ACC112 (cell line): Measurements from ENCODE around the gene MEGF6.
"Not testable (repeated sequence)": the region's sequence is repeated elsewhere in the genome, so short reads cannot be mapped to it uniquely, and the experiment has no call there.

Source experiments
- H2AFZ ChIP-seq: fragments of 200-600 bp; sonication (generic); one replicate; pipeline ENCODE4 v1.6.0; 2017; ENCODE audit warnings: antibody characterized with exemption, low read length; ENCODE audit not compliant: unreplicated experiment
- H3K27ac ChIP-seq: fragments of 200-600 bp; sonication (generic); 2 replicates; pipeline ENCODE4 v1.5.1; 2014; ENCODE audit warnings: low read depth, mild to moderate bottlenecking, antibody characterized with exemption, low read length, moderate library complexity
- H3K27me3 ChIP-seq: fragments of 200-600 bp; sonication (generic); 2 replicates; pipeline ENCODE4 v1.6.1; 2014; ENCODE audit warnings: mild to moderate bottlenecking, antibody characterized with exemption, low read length, moderate library complexity, mixed read lengths; ENCODE audit not compliant: insufficient read depth
- H3K36me3 ChIP-seq: fragments of 200-600 bp; sonication (generic); 2 replicates; pipeline ENCODE4 v1.6.1; 2016; ENCODE audit warnings: mild to moderate bottlenecking, antibody characterized with exemption, low read length, moderate library complexity, mixed read lengths; ENCODE audit not compliant: insufficient read depth
- H3K4me1 ChIP-seq: fragments of 200-600 bp; sonication (generic); one replicate; pipeline ENCODE4 v1.6.1; 2016; ENCODE audit warnings: low read length, mixed read lengths; ENCODE audit not compliant: insufficient read depth, unreplicated experiment, control insufficient read depth
- H3K4me3 ChIP-seq: fragments of 200-600 bp; sonication (generic); 2 replicates; pipeline ENCODE4 v1.5.1; 2014; ENCODE audit warnings: mild to moderate bottlenecking, low read depth, low read length
- H3K79me2 ChIP-seq: fragments of 200-600 bp; sonication (generic); one replicate; pipeline ENCODE4 v1.6.0; 2016; ENCODE audit warnings: low read length; ENCODE audit not compliant: control insufficient read depth, unreplicated experiment, insufficient read depth

The MEGF6 gene

DNA sequence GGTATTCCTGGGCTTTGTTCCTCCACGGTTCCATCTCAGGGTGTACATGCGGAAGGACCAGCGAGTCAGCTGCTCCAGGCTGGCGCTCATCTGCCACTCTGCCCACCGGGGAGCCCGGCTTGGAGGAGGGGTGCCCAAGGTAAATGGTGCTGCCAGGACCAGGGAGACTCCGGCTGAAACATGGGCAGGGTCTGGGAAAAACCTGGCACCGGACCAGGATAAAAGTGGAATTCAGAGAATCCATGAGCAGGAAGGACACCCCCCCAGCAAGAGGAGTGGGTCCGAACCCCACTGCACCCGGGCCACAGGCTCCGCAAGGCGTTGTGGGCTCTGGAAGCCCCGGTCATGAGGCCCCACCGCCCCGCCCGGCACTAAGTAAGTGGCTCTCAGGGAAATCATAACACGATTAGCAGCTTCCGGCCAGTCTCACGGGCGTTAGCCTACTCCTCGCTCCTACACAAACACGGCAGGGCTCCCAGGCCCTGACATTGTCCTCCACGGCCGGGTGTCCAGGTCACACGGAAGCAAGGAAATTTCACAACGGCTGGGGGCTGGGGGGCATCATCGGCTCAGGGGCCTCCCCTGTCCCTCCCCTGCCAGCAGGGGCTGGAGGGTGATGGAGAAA is 21.1 kb downstream of the MEGF6 start:
- no peaks in the 10 kb centered on the region for H3K27me3 ChIP-seq
- no peaks in the 10 kb centered on the region for H3K36me3 ChIP-seq
- H3K27ac ChIP-seq: no peak overlapping the region
- H3K79me2 ChIP-seq: no peaks in the 10 kb centered on the region
- H3K4me1 ChIP-seq: no peaks in the 10 kb centered on the region
- no peak overlapping the region for H3K4me3 ChIP-seq
- H2AFZ ChIP-seq: no peak overlapping the region

DNA sequence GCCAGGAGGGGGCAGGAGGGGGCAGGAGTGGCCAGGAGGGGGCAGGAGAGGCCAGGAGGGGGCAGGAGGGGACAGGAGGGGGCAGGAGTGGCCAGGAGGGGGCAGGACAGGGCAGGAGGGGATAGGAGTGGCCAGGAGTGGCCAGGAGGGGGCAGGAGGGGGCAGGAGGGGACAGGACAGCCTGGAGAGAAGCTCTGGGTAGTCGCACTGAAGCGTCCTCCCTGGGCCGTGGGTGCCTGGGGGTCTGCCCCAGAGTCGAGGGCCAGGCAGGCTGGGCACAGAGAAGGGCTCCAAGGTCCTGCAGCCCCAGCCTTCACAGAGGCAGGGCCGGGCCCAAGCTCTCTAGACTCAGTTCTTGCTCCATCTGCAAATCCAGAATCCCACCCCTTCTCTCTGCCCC is 22.9 kb downstream of the MEGF6 start:
- no peaks in the 10 kb centered on the region for H3K4me1 ChIP-seq
- H2AFZ ChIP-seq: no peak overlapping the region
- H3K27ac ChIP-seq: no peak overlapping the region
- no peaks in the 10 kb centered on the region for H3K27me3 ChIP-seq
- H3K79me2 ChIP-seq: no peaks in the 10 kb centered on the region
- H3K36me3 ChIP-seq: no peaks in the 10 kb centered on the region
- no peak overlapping the region for H3K4me3 ChIP-seq

DNA sequence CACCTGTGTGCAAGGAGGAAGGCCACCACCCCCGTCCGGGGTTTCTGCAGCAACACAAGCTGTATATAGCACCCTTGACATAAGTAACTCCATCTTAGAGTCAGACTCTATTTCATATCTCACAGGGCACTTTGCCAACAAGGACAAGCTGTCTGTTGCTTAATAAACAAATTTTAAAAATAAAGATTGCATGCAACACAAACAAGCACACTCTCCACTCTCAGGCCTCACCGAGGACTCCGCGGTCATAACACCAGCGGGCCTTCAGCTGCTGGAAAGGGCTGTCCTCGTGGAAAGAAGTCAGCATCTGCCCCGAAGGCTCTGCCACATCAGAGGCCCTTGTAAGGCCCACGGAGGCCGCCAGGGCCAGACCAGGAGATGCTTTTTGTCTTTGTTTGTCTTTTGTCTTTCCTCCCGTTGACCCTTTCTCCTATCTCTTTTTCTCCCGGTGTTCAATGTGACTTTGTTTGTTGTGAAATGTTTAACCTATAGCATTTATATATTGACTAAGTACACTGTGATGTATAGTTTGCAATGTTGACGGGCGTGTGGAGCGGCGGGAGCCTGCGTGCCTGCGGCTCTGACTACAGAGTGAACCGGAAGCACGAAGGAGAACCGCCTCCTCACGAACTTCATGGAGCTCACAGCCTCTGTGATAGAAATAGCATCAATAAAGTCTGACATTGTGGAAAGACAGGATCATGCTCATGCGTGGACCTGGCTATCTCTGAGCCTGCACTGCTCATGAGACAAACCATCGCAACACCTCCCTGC is 24.1 kb downstream of the MEGF6 start:
- no peak overlapping the region for H3K27ac ChIP-seq
- H3K27me3 ChIP-seq: no peaks in the 10 kb centered on the region
- no peak overlapping the region for H3K4me3 ChIP-seq

DNA sequence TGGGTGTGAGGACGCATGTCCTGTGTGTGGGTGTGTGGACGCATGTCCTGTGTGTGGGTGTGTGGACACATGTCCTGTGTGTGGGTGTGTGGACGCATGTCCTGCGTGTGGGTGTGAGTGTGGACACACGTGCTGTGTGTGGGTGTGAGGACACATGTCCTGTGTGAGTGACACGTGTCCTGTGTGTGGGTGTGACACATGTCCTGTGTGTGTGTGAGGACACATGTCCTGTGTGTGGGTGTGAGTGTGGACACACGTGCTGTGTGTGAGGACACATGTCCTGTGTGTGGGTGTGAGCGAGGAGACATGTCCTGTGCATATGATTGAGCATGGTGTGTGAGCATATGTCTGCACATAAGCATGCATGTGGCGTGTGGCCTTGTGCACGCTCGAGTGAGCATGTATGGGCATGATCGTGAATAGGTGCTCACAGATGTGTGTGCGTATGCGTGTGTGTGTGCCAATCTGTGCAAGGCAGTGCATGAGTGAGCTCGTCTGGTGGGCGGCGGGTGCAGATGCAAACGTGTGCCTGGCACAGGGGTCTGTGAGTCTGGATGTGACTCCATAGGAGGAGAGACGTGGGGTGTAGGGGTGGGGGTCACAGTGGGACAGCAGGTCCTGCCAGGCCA is 25.3 kb downstream of the MEGF6 start:
- no peaks in the 10 kb centered on the region for H3K27me3 ChIP-seq
- no peaks in the 10 kb centered on the region for H3K4me1 ChIP-seq
- H3K79me2 ChIP-seq: no peaks in the 10 kb centered on the region
- no peak overlapping the region for H3K27ac ChIP-seq
- H3K4me3 ChIP-seq: no peak overlapping the region
- no peak overlapping the region for H2AFZ ChIP-seq
- no peaks in the 10 kb centered on the region for H3K36me3 ChIP-seq

More for the DNA sequence above, 24.1 kb downstream of the MEGF6 start:
- H3K79me2 ChIP-seq: no peaks in the 10 kb centered on the region
- H3K36me3 ChIP-seq: no peaks in the 10 kb centered on the region
- H2AFZ ChIP-seq: no peak overlapping the region
- H3K4me1 ChIP-seq: no peaks in the 10 kb centered on the region

DNA sequence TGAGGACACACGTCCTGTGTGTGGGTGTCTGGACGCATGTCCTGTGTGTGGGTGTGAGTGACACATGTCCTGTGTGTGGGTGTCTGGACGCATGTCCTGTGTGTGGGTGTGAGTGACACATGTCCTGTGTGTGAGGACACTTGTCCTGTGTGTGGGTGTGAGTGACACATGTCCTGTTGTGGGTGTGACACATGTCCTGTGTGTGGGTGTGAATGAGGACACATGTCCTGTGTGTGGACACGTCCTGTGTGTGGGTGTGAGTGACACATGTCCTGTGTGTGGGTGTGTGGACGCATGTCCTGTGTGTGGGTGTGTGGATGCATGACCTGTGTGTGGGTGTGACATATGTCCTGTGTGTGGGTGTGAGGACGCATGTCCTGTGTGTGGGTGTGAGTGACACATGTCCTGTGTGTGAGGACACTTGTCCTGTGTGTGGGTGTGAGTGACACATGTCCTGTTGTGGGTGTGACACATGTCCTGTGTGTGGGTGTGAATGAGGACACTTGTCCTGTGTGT is 25.9 kb downstream of the MEGF6 start:
- H3K4me3 ChIP-seq, H3K79me2 ChIP-seq, H3K27me3 ChIP-seq, H3K36me3 ChIP-seq, H2AFZ ChIP-seq, H3K27ac ChIP-seq, H3K4me1 ChIP-seq: not testable (repeated sequence)

DNA sequence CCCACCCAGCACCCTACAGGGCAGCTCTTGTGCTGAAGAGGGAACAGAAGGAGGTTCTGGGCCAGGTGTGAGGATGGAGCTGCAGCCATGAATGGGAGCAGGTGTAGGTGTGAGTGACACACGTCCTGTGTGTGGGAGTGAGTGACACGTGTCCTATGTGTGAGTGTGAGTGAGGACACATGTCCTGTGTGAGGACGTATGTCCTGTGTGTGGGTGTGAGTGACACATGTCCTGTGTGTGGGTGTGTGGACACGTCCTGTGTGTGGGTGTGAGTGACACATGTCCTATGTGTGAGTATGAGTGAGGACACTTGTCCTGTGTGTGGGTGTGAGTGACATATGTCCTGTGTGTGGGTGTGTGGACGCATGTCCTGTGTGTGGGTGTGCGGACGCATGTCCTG is 26.4 kb downstream of the MEGF6 start:
- Histone ChIP-seq H3K27ac (no peak overlapping the region), H3K36me3 (no peaks in the 10 kb centered on the region), H3K4me1 (no peaks in the 10 kb centered on the region), H3K27me3 (no peaks in the 10 kb centered on the region), H3K4me3 (no peak overlapping the region), H2AFZ (no peak overlapping the region), H3K79me2 (no peaks in the 10 kb centered on the region)

DNA sequence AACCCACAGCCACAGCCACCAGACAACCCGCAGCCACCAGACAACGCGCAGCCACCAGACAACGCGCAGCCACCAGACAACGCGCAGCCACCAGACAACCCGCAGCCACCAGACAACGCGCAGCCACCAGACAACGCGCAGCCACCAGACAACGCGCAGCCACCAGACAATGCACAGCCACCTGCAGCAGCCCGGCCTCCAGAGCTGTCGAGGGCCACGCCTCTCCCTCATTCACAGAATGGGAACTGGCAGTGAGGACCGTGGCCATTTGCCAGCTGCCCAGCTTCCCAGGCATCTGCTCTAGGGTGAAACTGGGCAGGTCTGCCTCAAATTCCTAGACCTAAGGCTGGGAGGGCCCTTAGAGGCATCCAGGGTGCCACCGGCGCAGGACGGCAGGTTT is 27.6 kb downstream of the MEGF6 start:
- not testable (repeated sequence) for H3K4me1 ChIP-seq, H3K4me3 ChIP-seq, H3K79me2 ChIP-seq, H3K27ac ChIP-seq, H3K27me3 ChIP-seq, H2AFZ ChIP-seq, H3K36me3 ChIP-seq

DNA sequence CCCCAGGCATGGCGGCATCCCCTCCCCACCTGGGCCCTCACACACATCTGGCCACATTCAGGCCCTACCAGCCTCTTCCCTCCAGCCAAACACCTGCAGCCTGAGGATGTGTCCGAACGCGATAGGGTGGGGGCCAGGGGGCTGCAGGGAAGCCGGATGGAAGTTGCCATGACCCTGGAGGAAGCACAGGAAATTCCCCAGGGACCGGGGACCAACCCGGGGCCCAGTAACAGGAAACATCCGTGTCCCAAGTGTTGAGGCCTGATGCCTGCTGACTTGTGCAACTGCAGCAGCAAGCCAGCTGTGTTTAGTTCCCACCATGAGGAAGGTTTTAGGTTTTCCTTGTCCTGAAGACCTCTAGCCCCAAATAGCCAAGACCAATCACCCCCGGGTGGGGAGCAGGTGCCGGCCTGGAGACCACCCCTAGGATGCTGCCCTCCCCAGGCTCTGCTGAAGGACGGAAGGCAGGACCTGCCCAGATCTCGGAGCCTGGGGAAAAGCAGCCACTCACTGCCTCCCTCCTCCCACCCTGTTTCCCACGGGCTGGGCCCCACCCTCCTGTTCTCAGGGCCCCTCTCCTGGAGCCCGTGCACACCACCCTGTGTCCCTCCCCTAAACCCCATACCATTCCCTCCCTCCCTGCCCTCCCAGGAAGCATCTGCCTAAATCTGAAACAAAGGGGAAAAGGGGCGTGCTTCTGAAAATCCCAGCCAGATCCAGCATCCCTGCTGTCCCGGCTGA is 29.8 kb downstream of the MEGF6 start:
- Histone ChIP-seq H3K36me3 (no peaks in the 10 kb centered on the region), H3K27ac (no peak overlapping the region), H3K4me3 (no peak overlapping the region), H3K79me2 (no peaks in the 10 kb centered on the region), H3K4me1 (no peaks in the 10 kb centered on the region), H3K27me3 (no peaks in the 10 kb centered on the region), H2AFZ (no peak overlapping the region)

DNA sequence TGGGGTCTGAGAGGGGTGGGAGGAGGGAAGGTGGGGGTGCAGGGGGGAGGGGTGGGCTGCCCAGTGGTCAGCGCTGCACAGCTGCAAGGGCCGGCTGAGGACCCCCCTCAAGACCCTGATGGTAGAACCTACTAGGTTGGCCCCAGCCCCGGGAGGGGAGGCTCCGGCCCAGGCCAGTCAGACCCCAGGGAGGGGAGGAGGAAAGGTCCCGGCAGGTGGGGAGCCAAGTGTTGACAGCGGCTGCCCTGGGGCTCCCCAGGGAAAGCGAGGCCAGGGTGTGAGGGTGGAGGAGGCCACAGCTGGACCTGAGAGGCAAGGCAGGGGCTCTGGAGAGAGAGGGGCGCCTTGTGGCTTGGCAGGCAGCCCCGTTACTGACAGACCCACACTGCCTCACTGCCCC is 31.1 kb downstream of the MEGF6 start:
- Histone ChIP-seq H3K27ac (no peak overlapping the region), H3K79me2 (no peaks in the 10 kb centered on the region), H3K4me1 (no peaks in the 10 kb centered on the region), H3K27me3 (no peaks in the 10 kb centered on the region), H3K4me3 (no peak overlapping the region), H3K36me3 (no peaks in the 10 kb centered on the region), H2AFZ (no peak overlapping the region)

DNA sequence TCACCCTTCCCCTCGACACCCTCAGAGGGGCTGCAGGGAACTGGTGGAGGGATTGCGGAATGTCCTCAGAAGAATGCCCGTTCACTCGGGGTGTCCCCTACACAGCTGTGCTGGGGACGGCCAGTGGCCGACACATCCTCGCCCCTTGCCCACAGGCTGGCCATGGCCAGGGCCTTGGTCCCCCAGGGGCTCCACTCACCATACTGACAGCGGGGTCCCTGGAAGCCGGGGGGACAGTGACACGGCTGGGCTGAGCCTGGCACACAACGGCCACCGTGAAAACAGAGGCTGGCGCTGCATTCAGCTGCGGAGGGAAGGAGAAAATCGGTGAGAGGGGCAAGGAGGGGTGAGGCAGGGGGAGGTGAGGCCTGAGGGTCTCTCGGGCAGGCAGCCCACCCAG is 31.7 kb downstream of the MEGF6 start:
- Histone ChIP-seq H3K27ac (no peak overlapping the region), H2AFZ (no peak overlapping the region), H3K4me1 (no peaks in the 10 kb centered on the region), H3K79me2 (no peaks in the 10 kb centered on the region), H3K36me3 (no peaks in the 10 kb centered on the region), H3K27me3 (no peaks in the 10 kb centered on the region), H3K4me3 (no peak overlapping the region)
